H1 (cell line): ENCODE measurements around the gene MYMX. TPM values are rescaled to one million over a fixed set of nuclear protein-coding genes. Genes with fewer than 3 reads are reported as not detected.

Source experiments
- CEBPB ChIP-seq: IDR thresholded peaks from 2 replicates; pipeline ENCODE4 v1.6.1; 2012; ENCODE audit warnings: low read depth, low read length
- CHD1 ChIP-seq: IDR thresholded peaks from 2 replicates; pipeline ENCODE4 v1.6.1; 2012; ENCODE audit warnings: low read depth, low read length, improper control_type of control experiment
- CHD2 ChIP-seq: IDR thresholded peaks from 2 replicates; pipeline ENCODE4 v1.6.1; 2012; ENCODE audit warnings: low read length, improper control_type of control experiment
- EGR1 ChIP-seq: IDR thresholded peaks from 2 replicates; pipeline ENCODE4 v1.6.1; 2011; ENCODE audit warnings: low read depth, low read length, borderline replicate concordance
- GTF2F1 ChIP-seq: IDR thresholded peaks from 2 replicates; pipeline ENCODE4 v1.6.1; 2012; ENCODE audit warnings: low read depth, low read length, improper control_type of control experiment, borderline replicate concordance
- HDAC2 ChIP-seq, 2 experiments: fragments of 300-600 bp in 1 of 2; sonication (generic) in 1 of 2; IDR thresholded peaks; 2 replicates each; pipeline ENCODE4 v1.6.1; 2011 to 2012; ENCODE audit warnings: low read depth in 2 of 2, low read length in 2 of 2, mild to moderate bottlenecking in 2 of 2, moderate library complexity in 2 of 2, borderline replicate concordance in 1 of 2, inconsistent platforms in 1 of 2
- KDM1A ChIP-seq: fragments of 200-600, 300-600 bp; sonication (generic); IDR thresholded peaks from 2 replicates; pipeline ENCODE4 v1.7.1; 2016; ENCODE audit warnings: mild to moderate bottlenecking, low read length, borderline replicate concordance
- KDM4A ChIP-seq: IDR thresholded peaks from one replicate; pipeline ENCODE4 v1.7.1; 2012; ENCODE audit warnings: low read depth, mild to moderate bottlenecking, moderate library complexity, low read length, inconsistent platforms; ENCODE audit not compliant: severe bottlenecking
- PHF8 ChIP-seq: fragments of 200-600 bp; sonication (generic); conservative IDR thresholded peaks from 2 replicates; pipeline ENCODE4 v1.7.1; 2012; ENCODE audit warnings: low read depth, mild to moderate bottlenecking, inconsistent platforms, low read length, moderate library complexity
- RBBP5 ChIP-seq: IDR thresholded peaks from 2 replicates; pipeline ENCODE4 v1.7.1; 2012; ENCODE audit warnings: low read depth, mild to moderate bottlenecking, inconsistent platforms, low read length, moderate library complexity, borderline replicate concordance
- RFX5 ChIP-seq: IDR thresholded peaks from 2 replicates; pipeline ENCODE4 v1.6.1; 2011; ENCODE audit warnings: low read depth, low read length, improper control_type of control experiment, borderline replicate concordance
- RNF2 ChIP-seq: fragments of 200-900, 300-1000 bp; sonication (generic); IDR thresholded peaks from 2 replicates; pipeline ENCODE4 v1.7.1; 2016; ENCODE audit warnings: borderline replicate concordance, low read depth, mild to moderate bottlenecking, antibody characterized with exemption, low read length; ENCODE audit not compliant: poor library complexity, severe bottlenecking; ENCODE audit errors: missing control alignments
- RXRA ChIP-seq: IDR thresholded peaks from 2 replicates; pipeline ENCODE4 v1.6.1; 2011; ENCODE audit warnings: low read depth, mild to moderate bottlenecking, low read length, moderate library complexity; ENCODE audit not compliant: insufficient read depth
- SAP30 ChIP-seq: fragments of 300-600 bp; sonication (generic); IDR thresholded peaks from 2 replicates; pipeline ENCODE4 v1.7.1; 2012; ENCODE audit warnings: low read length, moderate library complexity, mild to moderate bottlenecking, inconsistent platforms; ENCODE audit not compliant: insufficient read depth, insufficient replicate concordance
- SIRT6 ChIP-seq: IDR thresholded peaks from one replicate; pipeline ENCODE4 v1.7.1; 2012; ENCODE audit warnings: low read length, inconsistent platforms
- SIX5 ChIP-seq: IDR thresholded peaks from 2 replicates; pipeline ENCODE4 v1.6.1; 2011; ENCODE audit warnings: mild to moderate bottlenecking, low read depth, low read length
- TAF7 ChIP-seq: optimal IDR thresholded peaks from 2 replicates; pipeline ENCODE3; 2011; ENCODE audit warnings: low read depth, mild to moderate bottlenecking, inconsistent platforms, low read length, moderate library complexity, borderline replicate concordance
- TBP ChIP-seq: IDR thresholded peaks from 2 replicates; pipeline ENCODE4 v1.6.1; 2011; ENCODE audit warnings: low read depth, low read length, improper control_type of control experiment
- TCF12 ChIP-seq: IDR thresholded peaks from 2 replicates; pipeline ENCODE4 v1.6.1; 2011; ENCODE audit warnings: low read depth, mild to moderate bottlenecking, low read length
- ZNF274 ChIP-seq: IDR thresholded peaks from 2 replicates; pipeline ENCODE4 v1.7.0; 2012; ENCODE audit warnings: low read length, borderline replicate concordance; ENCODE audit errors: extremely low read depth
- polyA plus RNA-seq, 7 experiments: library from polyadenylated mRNA; depleted of rRNA in 3 of 7; stranded (reverse) in 5 of 7; unstranded in 2 of 7; fragments of >200 nt in 5 of 7; fragments of 200-250 nt in 2 of 7; gene quantifications; 1 replicate in 5 of 7; 2 replicates in 1 of 7; 4 replicates in 1 of 7; pipeline versions ENCODE4 v1.2.1 to v1.2.3, GENCODE V29; 2011 to 2013; ENCODE audit warnings: missing spikeins in 2 of 7, mixed read lengths in 2 of 7
- total RNA-seq: library from RNA; stranded (reverse); fragmentation: NEBNext Ultra II Directional; extraction: Animal tissue kit (Norgen Biotek cat#: 25700); gene quantifications from 2 replicates; pipeline ENCODE4 v1.2.1, GENCODE V29; 2021
- TF ChIP-seq, protein P1 (sequence below): IDR thresholded peaks from 2 replicates; pipeline ENCODE4 v1.6.1; 2012; ENCODE audit warnings: inconsistent platforms
- TF ChIP-seq, protein P2 (sequence below): IDR thresholded peaks from 2 replicates; pipeline ENCODE4 v1.6.1; 2011; ENCODE audit warnings: low read length, improper control_type of control experiment

MYMX gene
- total and polyA plus RNA-seq, 2 of the 8 experiments (the other 6 are each of a cell fraction or from before 2014, with no cell fraction given): 4.7 to 6.9 TPM

DNA sequence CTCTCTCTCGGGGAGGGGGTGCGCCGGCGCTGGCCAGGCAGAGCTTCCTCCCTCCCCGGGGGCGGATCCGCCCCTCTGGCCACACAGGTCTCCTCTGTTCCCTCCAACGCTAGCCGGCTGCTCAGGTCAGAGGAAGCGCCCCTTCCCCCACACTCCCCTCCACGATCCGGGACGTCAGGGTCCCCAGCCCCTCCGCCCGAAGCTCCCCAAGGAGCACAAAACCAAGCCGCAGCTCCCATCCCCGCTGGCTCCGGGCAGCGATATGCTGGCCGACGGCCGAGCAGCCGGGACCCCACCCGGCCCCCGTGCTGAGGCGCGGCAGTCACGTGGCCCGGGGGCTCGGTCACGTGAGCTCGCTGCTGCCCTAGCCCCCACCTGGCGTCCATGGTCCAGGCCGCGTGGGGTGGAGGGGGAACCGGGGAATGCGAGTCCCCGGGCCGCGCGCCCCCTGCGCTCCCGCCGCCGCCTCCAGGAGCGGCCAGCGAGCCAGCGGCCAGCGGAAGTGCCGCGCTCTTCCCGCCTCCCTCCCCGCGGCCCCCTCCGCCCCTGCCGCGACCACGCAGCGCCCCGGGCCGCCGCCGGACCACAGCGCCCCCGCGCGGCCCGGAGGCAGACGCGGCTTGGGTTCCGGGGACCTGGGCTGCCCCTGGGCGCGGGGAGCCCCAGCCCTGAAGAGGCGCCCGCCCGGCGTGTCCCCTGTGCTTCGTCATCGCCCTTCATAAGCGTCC is 40.5 kb downstream of the MYMX start, which contains the start of gene SLC35B2 (continued):
- TF ChIP-seq TBP (peak; percentile 89), RBBP5 (peak; percentile 53; the same call in 1 of the 2 replicates), RXRA (no peak), TAF7 (peak; percentile 94), CHD2 (no peak), SIX5 (no peak), KDM1A (no peak), HDAC2 (IDR thresholded peaks at IDR 0.05; ENCODE audit: borderline replicate concordance in 1 of 2, low read depth in 2 of 2, low read length in 2 of 2) (peak in 1 of 2 experiments; percentile 94; a peak in 2 of 4 replicates), RNF2 (no peak), RFX5 (no peak), GTF2F1 (peak; percentile 86; the same call in 1 of the 2 replicates), PHF8 (peak; percentile 87), TCF12 (no peak), KDM4A (peak; percentile 49), SIRT6 (no peak), ZNF274 (no peak), EGR1 (peak; percentile 77), SAP30 (peak; percentile 84), CEBPB (no peak), CHD1 (no peak)
- TF ChIP-seq, protein P1, sequence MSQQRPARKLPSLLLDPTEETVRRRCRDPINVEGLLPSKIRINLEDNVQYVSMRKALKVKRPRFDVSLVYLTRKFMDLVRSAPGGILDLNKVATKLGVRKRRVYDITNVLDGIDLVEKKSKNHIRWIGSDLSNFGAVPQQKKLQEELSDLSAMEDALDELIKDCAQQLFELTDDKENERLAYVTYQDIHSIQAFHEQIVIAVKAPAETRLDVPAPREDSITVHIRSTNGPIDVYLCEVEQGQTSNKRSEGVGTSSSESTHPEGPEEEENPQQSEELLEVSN: peak; percentile 50; the same call in 1 of the 2 replicates
- TF ChIP-seq, protein P2, sequence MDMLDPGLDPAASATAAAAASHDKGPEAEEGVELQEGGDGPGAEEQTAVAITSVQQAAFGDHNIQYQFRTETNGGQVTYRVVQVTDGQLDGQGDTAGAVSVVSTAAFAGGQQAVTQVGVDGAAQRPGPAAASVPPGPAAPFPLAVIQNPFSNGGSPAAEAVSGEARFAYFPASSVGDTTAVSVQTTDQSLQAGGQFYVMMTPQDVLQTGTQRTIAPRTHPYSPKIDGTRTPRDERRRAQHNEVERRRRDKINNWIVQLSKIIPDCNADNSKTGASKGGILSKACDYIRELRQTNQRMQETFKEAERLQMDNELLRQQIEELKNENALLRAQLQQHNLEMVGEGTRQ: peak; percentile 99
